GM04504 (cell line): Measurements from ENCODE around the gene UBE4B.
"Not testable (repeated sequence)": the region's sequence is repeated elsewhere in the genome, so short reads cannot be mapped to it uniquely, and the experiment has no call there.

Source experiments
- DNase-seq: peaks from one replicate; pipeline ENCODE4 v3.0.0-alpha.2; 2012; ENCODE audit warnings: low read depth

UBE4B gene

GRCh38 chr1:10177876-10178275, 145.1 kb downstream of the UBE4B start:
- no peak for DNase-seq

- DNase-seq: no peak
Observed at GRCh38 chr1:10178597-10179405, 146.0 kb downstream of the UBE4B start.

GRCh38 chr1:10179406-10180091, 146.8 kb downstream of the UBE4B start:
- no peak for DNase-seq

- peak; percentile 38 for DNase-seq
Observed at GRCh38 chr1:10181154-10181553, 148.4 kb downstream of the UBE4B start.

GRCh38 chr1:10185759-10186158, 153.0 kb downstream of the UBE4B start:
- no peak for DNase-seq

GRCh38 chr1:10186331-10187025, 153.7 kb downstream of the UBE4B start:
- DNase-seq: peak; percentile 82

- DNase-seq: no peak
Observed at GRCh38 chr1:10187026-10187334, 154.2 kb downstream of the UBE4B start.

GRCh38 chr1:10188133-10188650, 155.4 kb downstream of the UBE4B start:
- no peak for DNase-seq

GRCh38 chr1:10189659-10190058, 156.9 kb downstream of the UBE4B start:
- DNase-seq: no peak

- no peak for DNase-seq
Observed at GRCh38 chr1:10192263-10192662, 159.5 kb downstream of the UBE4B start.

GRCh38 chr1:10193288-10193687, 160.5 kb downstream of the UBE4B start:
- DNase-seq: no peak

- no peak for DNase-seq
Observed at GRCh38 chr1:10195570-10195969, 162.8 kb downstream of the UBE4B start.

- DNase-seq: no peak
Observed at GRCh38 chr1:10196976-10197375, 164.2 kb downstream of the UBE4B start.

GRCh38 chr1:10200620-10201019, 167.9 kb downstream of the UBE4B start:
- no peak for DNase-seq

GRCh38 chr1:10204003-10204642, 171.4 kb downstream of the UBE4B start:
- DNase-seq: no peak

GRCh38 chr1:10205206-10205605, 172.4 kb downstream of the UBE4B start:
- DNase-seq: not testable (repeated sequence)

- DNase-seq: no peak
Observed at GRCh38 chr1:10207810-10208209, 175.1 kb downstream of the UBE4B start.

GRCh38 chr1:10208537-10208936, 175.8 kb downstream of the UBE4B start:
- DNase-seq: no peak

- DNase-seq: no peak
Observed at GRCh38 chr1:10209590-10209904, 176.8 kb downstream of the UBE4B start.

- peak; percentile 97 for DNase-seq
Observed at GRCh38 chr1:10209905-10210810, 177.4 kb downstream of the UBE4B start, which contains the start of gene KIF1B. Gene KIF1B, plus strand, starts transcription at chr1:10210570. Its CDS starts 21,759 bp downstream, at chr1:10232329.
